WTC11 (cell line): Measurements from ENCODE around the gene SNAP47. TPM values are rescaled to one million over a fixed set of nuclear protein-coding genes. Genes with fewer than 3 reads are reported as not detected.

Experiments used
- ATAC-seq: fragments of 200-7000 bp; cut with Tn5 transposase; 2 replicates; pipeline ENCODE4 v1.10.0; 2021; ENCODE audit warnings: mild to moderate bottlenecking, moderate library complexity
- CTCF ChIA-PET: fragments of 300-600 bp; sonication (Branson Sonifier 250); formaldehyde crosslinking; loops from one replicate; lab custom pipeline; 2021; ENCODE audit warnings: antibody characterized with exemption; lab: Charles Lee
- POLR2A ChIA-PET: fragments of 350-600 bp; sonication (Branson Sonifier 250); formaldehyde crosslinking; loops from one replicate; lab custom pipeline; 2021; ENCODE audit warnings: antibody characterized with exemption; lab: Charles Lee
- DNase-seq: peaks from one replicate; pipeline ENCODE4 v3.0.0; 2021; ENCODE audit warnings: low spot score
- H3K27ac Mint-ChIP-seq: 2 replicates; pipeline ENCODE4 v1.8.0; 2021; ENCODE audit warnings: mixed read lengths
- H3K27me3 Mint-ChIP-seq: 2 replicates; pipeline ENCODE4 v1.8.0; 2021; ENCODE audit warnings: low read depth, mild to moderate bottlenecking, moderate library complexity, mixed read lengths
- H3K36me3 Mint-ChIP-seq: 2 replicates; pipeline ENCODE4 v1.8.0; 2021; ENCODE audit warnings: mixed read lengths
- H3K4me1 Mint-ChIP-seq: 2 replicates; pipeline ENCODE4 v1.8.0; 2022; ENCODE audit warnings: mixed read lengths
- H3K4me3 Mint-ChIP-seq: 2 replicates; pipeline ENCODE4 v1.8.0; 2021; ENCODE audit warnings: mild to moderate bottlenecking, moderate library complexity, mixed read lengths
- H3K9me3 Mint-ChIP-seq: 2 replicates; pipeline ENCODE4 v1.8.0; 2021; ENCODE audit warnings: mixed read lengths
- CREB1 ChIP-seq: sonication (generic); formaldehyde crosslinking; IDR thresholded peaks from 2 replicates; pipeline ENCODE4 v1.8.0; 2023; ENCODE audit warnings: mild to moderate bottlenecking, missing genetic modification reagents
- ELF4 ChIP-seq: sonication (generic); formaldehyde crosslinking; IDR thresholded peaks from 2 replicates; pipeline ENCODE4 v1.8.1; 2022; ENCODE audit warnings: low read depth, mild to moderate bottlenecking, moderate library complexity, missing genetic modification reagents
- GRHL2 ChIP-seq: fragments of 250-450 bp; sonication (Bioruptor Pico); IDR thresholded peaks from 2 replicates; pipeline ENCODE4 v1.8.0; 2022; ENCODE audit warnings: mild to moderate bottlenecking, moderate library complexity; ENCODE audit not compliant: insufficient replicate concordance, severe bottlenecking
- GTF2I ChIP-seq: fragments of 250-450 bp; sonication (Bioruptor Pico); conservative IDR thresholded peaks from 2 replicates; pipeline ENCODE4 v1.4.0; 2021; ENCODE audit warnings: mild to moderate bottlenecking
- IRF2 ChIP-seq: sonication (generic); formaldehyde crosslinking; IDR thresholded peaks from 2 replicates; pipeline ENCODE4 v1.8.0; 2022; ENCODE audit warnings: low read depth, missing genetic modification reagents, borderline replicate concordance
- MXD4 ChIP-seq: fragments of 250-450 bp; sonication (Bioruptor Pico); IDR thresholded peaks from 2 replicates; pipeline ENCODE4 v1.8.0; 2021; ENCODE audit warnings: mild to moderate bottlenecking, moderate library complexity, borderline replicate concordance
- NFATC4 ChIP-seq: fragments of 250-450 bp; sonication (Bioruptor Pico); IDR thresholded peaks from 2 replicates; pipeline ENCODE4 v1.9.0; 2021; ENCODE audit warnings: mild to moderate bottlenecking
- OVOL2 ChIP-seq: fragments of 250-450 bp; sonication (Bioruptor Pico); IDR thresholded peaks from 2 replicates; pipeline ENCODE4 v1.9.0; 2021; ENCODE audit warnings: mild to moderate bottlenecking, borderline replicate concordance
- RORB ChIP-seq: fragments of 250-450 bp; sonication (Bioruptor Pico); IDR thresholded peaks from 2 replicates; pipeline ENCODE4 v1.9.0; 2021; ENCODE audit warnings: mild to moderate bottlenecking
- SP1 ChIP-seq: sonication (generic); formaldehyde crosslinking; conservative IDR thresholded peaks from 2 replicates; pipeline ENCODE4 v1.8.1; 2022; ENCODE audit warnings: missing genetic modification reagents
- TEAD1 ChIP-seq: sonication (generic); formaldehyde crosslinking; IDR thresholded peaks from 2 replicates; pipeline ENCODE4 v1.8.0; 2022; ENCODE audit warnings: mild to moderate bottlenecking, missing genetic modification reagents
- ZNF121 ChIP-seq: sonication (generic); formaldehyde crosslinking; IDR thresholded peaks from 2 replicates; pipeline ENCODE4 v1.8.0; 2023; ENCODE audit warnings: missing genetic modification reagents
- ZNF232 ChIP-seq: sonication (generic); formaldehyde crosslinking; IDR thresholded peaks from 2 replicates; pipeline ENCODE4 v1.8.0; 2022; ENCODE audit warnings: mild to moderate bottlenecking, missing genetic modification reagents
- ZNF263 ChIP-seq: sonication (generic); formaldehyde crosslinking; IDR thresholded peaks from 2 replicates; pipeline ENCODE4 v1.8.1; 2022; ENCODE audit warnings: low read depth, mild to moderate bottlenecking, moderate library complexity, missing genetic modification reagents
- ZNF396 ChIP-seq: fragments of 250-450 bp; sonication (Bioruptor Pico); IDR thresholded peaks from 2 replicates; pipeline ENCODE4 v1.8.0; 2021; ENCODE audit warnings: mild to moderate bottlenecking, moderate library complexity, borderline replicate concordance
- total RNA-seq: library from RNA; stranded (reverse); gene quantifications from 3 replicates; pipeline ENCODE4 v1.2.3, GENCODE V29; 2021
- TF ChIP-seq, protein P1 (sequence below): sonication (generic); formaldehyde crosslinking; IDR thresholded peaks from 2 replicates; pipeline ENCODE4 v1.8.1; 2023; ENCODE audit warnings: mild to moderate bottlenecking, missing genetic modification reagents, moderate library complexity
- TF ChIP-seq, protein P2 (sequence below): sonication (generic); formaldehyde crosslinking; IDR thresholded peaks from 2 replicates; pipeline ENCODE4 v1.8.0; 2023; ENCODE audit warnings: missing genetic modification reagents, mild to moderate bottlenecking, borderline replicate concordance
- TF ChIP-seq, protein P3 (sequence below): sonication (generic); formaldehyde crosslinking; conservative IDR thresholded peaks from 2 replicates; pipeline ENCODE4 v1.8.1; 2022; ENCODE audit warnings: mild to moderate bottlenecking, missing genetic modification reagents
- TF ChIP-seq, protein P4 (sequence below): sonication (generic); formaldehyde crosslinking; conservative IDR thresholded peaks from 2 replicates; pipeline ENCODE4 v1.8.1; 2023; ENCODE audit warnings: mild to moderate bottlenecking, low read depth, missing genetic modification reagents, moderate library complexity
- TF ChIP-seq, protein P5 (sequence below): sonication (generic); formaldehyde crosslinking; IDR thresholded peaks from 2 replicates; pipeline ENCODE4 v1.8.0; 2022; ENCODE audit warnings: mild to moderate bottlenecking, missing genetic modification reagents
- TF ChIP-seq, protein P6 (sequence below): sonication (generic); formaldehyde crosslinking; IDR thresholded peaks from 2 replicates; pipeline ENCODE4 v1.8.0; 2022; ENCODE audit warnings: mild to moderate bottlenecking, missing genetic modification reagents
- TF ChIP-seq, protein P7 (sequence below): sonication (generic); formaldehyde crosslinking; IDR thresholded peaks from 2 replicates; pipeline ENCODE4 v1.8.1; 2022; ENCODE audit warnings: low read depth, mild to moderate bottlenecking, moderate library complexity, missing genetic modification reagents, borderline replicate concordance
- TF ChIP-seq, protein P8 (sequence below): sonication (generic); formaldehyde crosslinking; IDR thresholded peaks from 2 replicates; pipeline ENCODE4 v1.8.1; 2023; ENCODE audit warnings: mild to moderate bottlenecking, missing genetic modification reagents, moderate library complexity

The SNAP47 gene
- total RNA-seq, 1 experiment from 2014 or later: 50.8 TPM

DNA sequence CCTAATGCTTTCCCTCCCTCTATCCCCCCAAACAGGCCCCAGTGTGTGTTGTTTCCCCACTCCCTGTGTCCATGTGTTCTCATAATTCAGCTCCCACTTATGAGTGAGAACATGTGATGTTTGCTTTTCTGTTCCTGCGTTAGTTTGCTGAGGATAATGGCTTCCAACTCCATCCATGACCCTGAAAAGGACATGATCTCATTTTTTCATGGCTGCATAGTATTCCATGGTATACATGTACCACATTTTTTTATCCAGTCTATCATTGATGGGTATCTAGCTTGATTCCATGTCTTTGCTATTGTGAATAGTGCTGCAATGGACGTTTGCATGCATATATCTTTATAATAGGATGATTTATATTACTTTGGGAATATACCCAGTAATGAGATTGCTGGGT, 89.0 kb downstream of the SNAP47 start (continued):
- no peak for TF ChIP-seq GTF2I (CRISPR knock-in tag)
- no peak for TF ChIP-seq ZNF263 (CRISPR knock-in tag)
- no peak for TF ChIP-seq MXD4
- TF ChIP-seq ELF4 (CRISPR knock-in tag): no peak
- no peak for TF ChIP-seq TEAD1 (CRISPR knock-in tag)
- TF ChIP-seq, protein P1, sequence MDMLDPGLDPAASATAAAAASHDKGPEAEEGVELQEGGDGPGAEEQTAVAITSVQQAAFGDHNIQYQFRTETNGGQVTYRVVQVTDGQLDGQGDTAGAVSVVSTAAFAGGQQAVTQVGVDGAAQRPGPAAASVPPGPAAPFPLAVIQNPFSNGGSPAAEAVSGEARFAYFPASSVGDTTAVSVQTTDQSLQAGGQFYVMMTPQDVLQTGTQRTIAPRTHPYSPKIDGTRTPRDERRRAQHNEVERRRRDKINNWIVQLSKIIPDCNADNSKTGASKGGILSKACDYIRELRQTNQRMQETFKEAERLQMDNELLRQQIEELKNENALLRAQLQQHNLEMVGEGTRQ: no peak

DNA sequence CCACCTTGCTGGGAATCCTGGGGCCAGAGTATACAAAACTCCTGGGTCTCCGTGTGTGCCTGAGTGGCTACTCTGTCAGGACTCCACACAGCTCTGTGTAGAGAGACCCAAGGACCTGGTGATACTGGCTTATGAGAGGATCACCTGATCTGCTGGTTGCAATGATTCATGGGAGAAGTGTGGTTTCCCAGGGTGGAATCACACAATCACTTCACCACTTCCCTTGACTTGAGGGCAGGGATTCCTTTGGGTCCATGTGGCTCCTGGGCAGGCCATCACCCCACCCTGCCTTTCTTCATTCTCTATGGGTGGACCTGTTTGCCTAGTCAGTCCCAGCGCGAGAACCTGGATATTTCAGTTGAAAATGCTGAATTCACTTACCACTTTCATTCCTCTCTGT, 93.6 kb downstream of the SNAP47 start:
- DNase-seq (no peak), ATAC-seq (no peak)
- no peaks in the 10 kb centered on the region for H3K4me1 Mint-ChIP-seq
- H3K36me3 Mint-ChIP-seq: no peaks in the 10 kb centered on the region
- H3K4me3 Mint-ChIP-seq: no peak overlapping the region
- TF ChIP-seq OVOL2 (CRISPR knock-in tag) (no peak), SP1 (CRISPR knock-in tag) (no peak), ELF4 (CRISPR knock-in tag) (no peak), RORB (CRISPR knock-in tag) (no peak), IRF2 (CRISPR knock-in tag) (no peak), ZNF232 (CRISPR knock-in tag) (no peak), ZNF396 (CRISPR knock-in tag) (no peak), CREB1 (CRISPR knock-in tag) (no peak), NFATC4 (CRISPR knock-in tag) (no peak), ZNF121 (CRISPR knock-in tag) (no peak), GRHL2 (no peak)
- TF ChIP-seq, protein P2, sequence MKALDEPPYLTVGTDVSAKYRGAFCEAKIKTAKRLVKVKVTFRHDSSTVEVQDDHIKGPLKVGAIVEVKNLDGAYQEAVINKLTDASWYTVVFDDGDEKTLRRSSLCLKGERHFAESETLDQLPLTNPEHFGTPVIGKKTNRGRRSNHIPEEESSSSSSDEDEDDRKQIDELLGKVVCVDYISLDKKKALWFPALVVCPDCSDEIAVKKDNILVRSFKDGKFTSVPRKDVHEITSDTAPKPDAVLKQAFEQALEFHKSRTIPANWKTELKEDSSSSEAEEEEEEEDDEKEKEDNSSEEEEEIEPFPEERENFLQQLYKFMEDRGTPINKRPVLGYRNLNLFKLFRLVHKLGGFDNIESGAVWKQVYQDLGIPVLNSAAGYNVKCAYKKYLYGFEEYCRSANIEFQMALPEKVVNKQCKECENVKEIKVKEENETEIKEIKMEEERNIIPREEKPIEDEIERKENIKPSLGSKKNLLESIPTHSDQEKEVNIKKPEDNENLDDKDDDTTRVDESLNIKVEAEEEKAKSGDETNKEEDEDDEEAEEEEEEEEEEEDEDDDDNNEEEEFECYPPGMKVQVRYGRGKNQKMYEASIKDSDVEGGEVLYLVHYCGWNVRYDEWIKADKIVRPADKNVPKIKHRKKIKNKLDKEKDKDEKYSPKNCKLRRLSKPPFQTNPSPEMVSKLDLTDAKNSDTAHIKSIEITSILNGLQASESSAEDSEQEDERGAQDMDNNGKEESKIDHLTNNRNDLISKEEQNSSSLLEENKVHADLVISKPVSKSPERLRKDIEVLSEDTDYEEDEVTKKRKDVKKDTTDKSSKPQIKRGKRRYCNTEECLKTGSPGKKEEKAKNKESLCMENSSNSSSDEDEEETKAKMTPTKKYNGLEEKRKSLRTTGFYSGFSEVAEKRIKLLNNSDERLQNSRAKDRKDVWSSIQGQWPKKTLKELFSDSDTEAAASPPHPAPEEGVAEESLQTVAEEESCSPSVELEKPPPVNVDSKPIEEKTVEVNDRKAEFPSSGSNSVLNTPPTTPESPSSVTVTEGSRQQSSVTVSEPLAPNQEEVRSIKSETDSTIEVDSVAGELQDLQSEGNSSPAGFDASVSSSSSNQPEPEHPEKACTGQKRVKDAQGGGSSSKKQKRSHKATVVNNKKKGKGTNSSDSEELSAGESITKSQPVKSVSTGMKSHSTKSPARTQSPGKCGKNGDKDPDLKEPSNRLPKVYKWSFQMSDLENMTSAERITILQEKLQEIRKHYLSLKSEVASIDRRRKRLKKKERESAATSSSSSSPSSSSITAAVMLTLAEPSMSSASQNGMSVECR (CRISPR knock-in tag): no peak
- TF ChIP-seq, protein P3, sequence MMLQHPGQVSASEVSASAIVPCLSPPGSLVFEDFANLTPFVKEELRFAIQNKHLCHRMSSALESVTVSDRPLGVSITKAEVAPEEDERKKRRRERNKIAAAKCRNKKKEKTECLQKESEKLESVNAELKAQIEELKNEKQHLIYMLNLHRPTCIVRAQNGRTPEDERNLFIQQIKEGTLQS: no peak
- TF ChIP-seq, protein P4, sequence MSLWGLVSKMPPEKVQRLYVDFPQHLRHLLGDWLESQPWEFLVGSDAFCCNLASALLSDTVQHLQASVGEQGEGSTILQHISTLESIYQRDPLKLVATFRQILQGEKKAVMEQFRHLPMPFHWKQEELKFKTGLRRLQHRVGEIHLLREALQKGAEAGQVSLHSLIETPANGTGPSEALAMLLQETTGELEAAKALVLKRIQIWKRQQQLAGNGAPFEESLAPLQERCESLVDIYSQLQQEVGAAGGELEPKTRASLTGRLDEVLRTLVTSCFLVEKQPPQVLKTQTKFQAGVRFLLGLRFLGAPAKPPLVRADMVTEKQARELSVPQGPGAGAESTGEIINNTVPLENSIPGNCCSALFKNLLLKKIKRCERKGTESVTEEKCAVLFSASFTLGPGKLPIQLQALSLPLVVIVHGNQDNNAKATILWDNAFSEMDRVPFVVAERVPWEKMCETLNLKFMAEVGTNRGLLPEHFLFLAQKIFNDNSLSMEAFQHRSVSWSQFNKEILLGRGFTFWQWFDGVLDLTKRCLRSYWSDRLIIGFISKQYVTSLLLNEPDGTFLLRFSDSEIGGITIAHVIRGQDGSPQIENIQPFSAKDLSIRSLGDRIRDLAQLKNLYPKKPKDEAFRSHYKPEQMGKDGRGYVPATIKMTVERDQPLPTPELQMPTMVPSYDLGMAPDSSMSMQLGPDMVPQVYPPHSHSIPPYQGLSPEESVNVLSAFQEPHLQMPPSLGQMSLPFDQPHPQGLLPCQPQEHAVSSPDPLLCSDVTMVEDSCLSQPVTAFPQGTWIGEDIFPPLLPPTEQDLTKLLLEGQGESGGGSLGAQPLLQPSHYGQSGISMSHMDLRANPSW: no peak
- TF ChIP-seq, protein P5, sequence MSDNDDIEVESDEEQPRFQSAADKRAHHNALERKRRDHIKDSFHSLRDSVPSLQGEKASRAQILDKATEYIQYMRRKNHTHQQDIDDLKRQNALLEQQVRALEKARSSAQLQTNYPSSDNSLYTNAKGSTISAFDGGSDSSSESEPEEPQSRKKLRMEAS (CRISPR knock-in tag): no peak
- TF ChIP-seq, protein P6, sequence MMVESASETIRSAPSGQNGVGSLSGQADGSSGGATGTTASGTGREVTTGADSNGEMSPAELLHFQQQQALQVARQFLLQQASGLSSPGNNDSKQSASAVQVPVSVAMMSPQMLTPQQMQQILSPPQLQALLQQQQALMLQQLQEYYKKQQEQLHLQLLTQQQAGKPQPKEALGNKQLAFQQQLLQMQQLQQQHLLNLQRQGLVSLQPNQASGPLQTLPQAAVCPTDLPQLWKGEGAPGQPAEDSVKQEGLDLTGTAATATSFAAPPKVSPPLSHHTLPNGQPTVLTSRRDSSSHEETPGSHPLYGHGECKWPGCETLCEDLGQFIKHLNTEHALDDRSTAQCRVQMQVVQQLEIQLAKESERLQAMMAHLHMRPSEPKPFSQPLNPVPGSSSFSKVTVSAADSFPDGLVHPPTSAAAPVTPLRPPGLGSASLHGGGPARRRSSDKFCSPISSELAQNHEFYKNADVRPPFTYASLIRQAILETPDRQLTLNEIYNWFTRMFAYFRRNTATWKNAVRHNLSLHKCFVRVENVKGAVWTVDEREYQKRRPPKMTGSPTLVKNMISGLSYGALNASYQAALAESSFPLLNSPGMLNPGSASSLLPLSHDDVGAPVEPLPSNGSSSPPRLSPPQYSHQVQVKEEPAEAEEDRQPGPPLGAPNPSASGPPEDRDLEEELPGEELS (CRISPR knock-in tag): no peak
- TF ChIP-seq, protein P7, sequence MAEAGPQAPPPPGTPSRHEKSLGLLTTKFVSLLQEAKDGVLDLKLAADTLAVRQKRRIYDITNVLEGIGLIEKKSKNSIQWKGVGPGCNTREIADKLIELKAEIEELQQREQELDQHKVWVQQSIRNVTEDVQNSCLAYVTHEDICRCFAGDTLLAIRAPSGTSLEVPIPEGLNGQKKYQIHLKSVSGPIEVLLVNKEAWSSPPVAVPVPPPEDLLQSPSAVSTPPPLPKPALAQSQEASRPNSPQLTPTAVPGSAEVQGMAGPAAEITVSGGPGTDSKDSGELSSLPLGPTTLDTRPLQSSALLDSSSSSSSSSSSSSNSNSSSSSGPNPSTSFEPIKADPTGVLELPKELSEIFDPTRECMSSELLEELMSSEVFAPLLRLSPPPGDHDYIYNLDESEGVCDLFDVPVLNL (CRISPR knock-in tag): no peak
- TF ChIP-seq, protein P8, sequence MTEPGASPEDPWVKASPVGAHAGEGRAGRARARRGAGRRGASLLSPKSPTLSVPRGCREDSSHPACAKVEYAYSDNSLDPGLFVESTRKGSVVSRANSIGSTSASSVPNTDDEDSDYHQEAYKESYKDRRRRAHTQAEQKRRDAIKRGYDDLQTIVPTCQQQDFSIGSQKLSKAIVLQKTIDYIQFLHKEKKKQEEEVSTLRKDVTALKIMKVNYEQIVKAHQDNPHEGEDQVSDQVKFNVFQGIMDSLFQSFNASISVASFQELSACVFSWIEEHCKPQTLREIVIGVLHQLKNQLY (CRISPR knock-in tag): no peak
- peaks cover 31% of the 10 kb centered on the region for H3K9me3 Mint-ChIP-seq
- ChIA-PET POLR2A (no interaction called here), CTCF (no interaction called here)
- no peak overlapping the region for H3K27ac Mint-ChIP-seq
- peaks cover 26% of the 10 kb centered on the region for H3K27me3 Mint-ChIP-seq
